SH-SY5Y (cell line): ENCODE data around the gene SAG.

Experiments
- GATA2 ChIP-seq: IDR thresholded peaks from 2 replicates; pipeline ENCODE4 v1.6.1; 2011; ENCODE audit warnings: mild to moderate bottlenecking, low read depth, low read length
- GATA3 ChIP-seq: IDR thresholded peaks from 2 replicates; pipeline ENCODE4 v1.6.1; 2011; ENCODE audit warnings: low read depth, mild to moderate bottlenecking, low read length, moderate library complexity

- TF ChIP-seq GATA3 (no peak), GATA2 (no peak)
Measured at GRCh38 chr2:233354500-233354924, 46.9 kb downstream of the SAG start.
